ENCODE data around the gene BIRC6.

DNA sequence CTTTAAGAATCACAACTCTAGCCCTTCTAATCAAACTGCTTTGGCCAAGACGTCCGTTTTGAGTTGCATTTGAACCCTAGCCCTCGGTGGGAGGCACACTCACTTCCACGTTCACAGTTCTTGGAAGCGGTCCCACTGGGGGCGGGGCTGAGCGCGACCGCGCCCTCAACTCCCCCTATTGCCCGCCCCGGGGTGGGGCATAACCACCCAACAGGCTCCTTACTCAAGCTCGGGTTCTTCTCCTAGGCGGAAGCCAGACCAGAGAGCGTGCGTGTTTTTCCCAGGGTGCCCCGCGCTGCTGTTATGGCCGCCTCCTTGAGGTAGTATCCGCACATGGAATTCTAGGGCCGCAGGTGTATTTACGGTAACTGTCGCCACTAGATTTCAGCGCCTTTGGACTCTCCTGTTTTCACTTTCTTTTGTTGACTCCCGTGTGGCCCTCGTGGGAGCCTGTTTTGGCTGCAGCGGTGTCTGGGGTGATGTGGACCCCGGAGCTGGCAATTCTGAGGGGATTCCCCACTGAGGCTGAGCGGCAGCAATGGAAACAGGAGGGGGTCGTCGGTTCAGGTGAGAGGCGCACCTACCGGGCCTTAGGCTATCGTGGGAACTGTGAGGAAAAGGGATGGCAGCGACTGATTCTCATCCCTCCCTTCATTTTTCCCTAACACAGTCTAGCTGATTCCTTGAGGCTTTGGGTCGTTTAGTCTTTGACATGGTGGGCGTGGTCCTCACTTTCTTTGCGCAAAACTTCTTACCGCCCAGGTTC, 271.2 kb downstream of the BIRC6 start, which contains the start of gene TTC27:
- TF ChIP-seq, protein P1, sequence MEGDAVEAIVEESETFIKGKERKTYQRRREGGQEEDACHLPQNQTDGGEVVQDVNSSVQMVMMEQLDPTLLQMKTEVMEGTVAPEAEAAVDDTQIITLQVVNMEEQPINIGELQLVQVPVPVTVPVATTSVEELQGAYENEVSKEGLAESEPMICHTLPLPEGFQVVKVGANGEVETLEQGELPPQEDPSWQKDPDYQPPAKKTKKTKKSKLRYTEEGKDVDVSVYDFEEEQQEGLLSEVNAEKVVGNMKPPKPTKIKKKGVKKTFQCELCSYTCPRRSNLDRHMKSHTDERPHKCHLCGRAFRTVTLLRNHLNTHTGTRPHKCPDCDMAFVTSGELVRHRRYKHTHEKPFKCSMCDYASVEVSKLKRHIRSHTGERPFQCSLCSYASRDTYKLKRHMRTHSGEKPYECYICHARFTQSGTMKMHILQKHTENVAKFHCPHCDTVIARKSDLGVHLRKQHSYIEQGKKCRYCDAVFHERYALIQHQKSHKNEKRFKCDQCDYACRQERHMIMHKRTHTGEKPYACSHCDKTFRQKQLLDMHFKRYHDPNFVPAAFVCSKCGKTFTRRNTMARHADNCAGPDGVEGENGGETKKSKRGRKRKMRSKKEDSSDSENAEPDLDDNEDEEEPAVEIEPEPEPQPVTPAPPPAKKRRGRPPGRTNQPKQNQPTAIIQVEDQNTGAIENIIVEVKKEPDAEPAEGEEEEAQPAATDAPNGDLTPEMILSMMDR (IDR thresholded peaks at IDR 0.05) = peak in 1 of 3 experiments; percentile 13
- no peak for TF ChIP-seq POLR2A (IDR thresholded peaks at IDR 0.05)

Data from testis (tissue), 2 donors.